Measurements from ENCODE around the gene SKP1. TPM values are rescaled to one million over a fixed set of nuclear protein-coding genes. Genes with fewer than 3 reads are reported as not detected.

SKP1 gene
- total RNA-seq, 1 experiment from 2014 or later, result 245 TPM

GRCh38 chr5:134130239-134130945, 46.4 kb downstream of the SKP1 start:
- RAD21 ChIA-PET (ENCODE audit: low non-redundant PET in 1 of 2, low total read pairs in 2 of 2, uncharacterized antibody in 2 of 2, unreplicated experiment in 2 of 2), result no interaction called here

More at GRCh38 chr5:134130239-134130945, 46.4 kb downstream of the SKP1 start:
- TF ChIP-seq JUND (IDR thresholded peaks at IDR 0.05), result no peak
- no peak for TF ChIP-seq ELF1 (IDR thresholded peaks at IDR 0.05; ENCODE audit: borderline replicate concordance, low read depth)
- TF ChIP-seq POLR2AphosphoS5 (IDR thresholded peaks at IDR 0.05; ENCODE audit: low read depth, low read length), result no peak
- TF ChIP-seq ZNF274 (IDR thresholded peaks at IDR 0.05; ENCODE audit: low read depth, low read length), result no peak
- no peak for TF ChIP-seq YY1 (IDR thresholded peaks at IDR 0.05; ENCODE audit: extremely low read depth, insufficient replicate concordance, low read depth, low read length)
- no peak for TF ChIP-seq CTCF (IDR thresholded peaks at IDR 0.05 in 2 of 3, conservative IDR thresholded peaks at IDR 0.05 in 1 of 3; ENCODE audit: borderline replicate concordance in 1 of 3, insufficient read depth in 1 of 3, low read depth in 2 of 3, low read length in 2 of 3)
- no peak for TF ChIP-seq RAD21 (IDR thresholded peaks at IDR 0.05; ENCODE audit: low read depth)
- TF ChIP-seq ZBTB33 (IDR thresholded peaks at IDR 0.05; ENCODE audit: extremely low read depth, insufficient replicate concordance, low read length), result no peak
- no peak for ATAC-seq
- intact Hi-C loops (cut with micrococcal nuclease), result no loop called here
- BruUV-seq (replicated peaks), result no TSS peak
- no peak overlapping the region for H3K4me3 ChIP-seq (replicated peaks in 1 of 2; ENCODE audit: low read depth in 1 of 2, low read length in 2 of 2)
- no peaks in the 10 kb centered on the region for H3K9me3 ChIP-seq (ENCODE audit: control insufficient read depth in 1 of 2, insufficient read depth in 1 of 2, low read depth in 1 of 2, low read length in 2 of 2)
- no peak overlapping the region for H2AFZ ChIP-seq (ENCODE audit: low read depth, low read length, poor library complexity, severe bottlenecking)
- H3K27me3 ChIP-seq (ENCODE audit: insufficient read depth, low read length), result no peaks in the 10 kb centered on the region
- no peak for DNase-seq (ENCODE audit: low read depth, low spot score)
- H3K36me3 ChIP-seq (ENCODE audit: control insufficient read depth in 1 of 2, insufficient read depth in 2 of 2, low read length in 2 of 2), result peaks cover 0 to 4% of the 10 kb centered on the region in 2 experiments; a peak in 1 of 4 replicates
- no peak overlapping the region for H3K9ac ChIP-seq (ENCODE audit: low read length)
- H3K9me2 ChIP-seq (ENCODE audit: insufficient read depth), result no peaks in the 10 kb centered on the region
- no peak overlapping the region for H3K4me2 ChIP-seq (ENCODE audit: low read length)
- H3K4me1 ChIP-seq (ENCODE audit: control insufficient read depth in 1 of 2, insufficient read depth in 2 of 2, low read length in 2 of 2), result peaks cover 10 to 16% of the 10 kb centered on the region in 2 experiments
- no peak overlapping the region for H3K27ac ChIP-seq (ENCODE audit: low read depth, low read length)
- ChIA-PET CTCF (interaction anchor here (1.6 kb wide), 1 partner anchor 10 kb away, joined by 4 read pairs; no protein-coding TSS in a partner anchor), POLR2A (no interaction called here)
- no peaks in the 10 kb centered on the region for H4K20me1 ChIP-seq (ENCODE audit: insufficient read depth)
- H3K79me2 ChIP-seq (ENCODE audit: insufficient read depth, low read length), result 0 out of 2 replicates have a peak, but pooled peaks cover 5% of the 10 kb centered on the region
